ENCODE measurements around the gene KCNQ1.

- TF ChIP-seq POLR2A (IDR thresholded peaks at IDR 0.05; ENCODE audit: low read depth, low read length) (no peak), TAF1 (IDR thresholded peaks at IDR 0.05; ENCODE audit: low read depth, low read length) (no peak), POLR2AphosphoS5 (IDR thresholded peaks at IDR 0.05; ENCODE audit: low read depth, low read length) (no peak), SPI1 (IDR thresholded peaks at IDR 0.05; ENCODE audit: low read depth, low read length) (no peak), PAX5 (IDR thresholded peaks at IDR 0.05; ENCODE audit: insufficient read depth, low read length, severe bottlenecking) (no peak)
Observed at GRCh38 chr11:2882396-2883110, 437.7 kb downstream of the KCNQ1 start.

Measured in GM12891 (cell line).